GM21737 (cell line): Measurements from ENCODE around the gene NR3C2.
"Not testable (repeated sequence)": the region's sequence is repeated elsewhere in the genome, so short reads cannot be mapped to it uniquely, and the experiment has no call there.

Experiments
- ATAC-seq: cut with Tn5 transposase; IDR thresholded peaks from one replicate; pipeline ENCODE4 v1.9.1; 2021; ENCODE audit warnings: mild to moderate bottlenecking, moderate library complexity; ENCODE audit not compliant: unreplicated experiment

NR3C2 gene

DNA sequence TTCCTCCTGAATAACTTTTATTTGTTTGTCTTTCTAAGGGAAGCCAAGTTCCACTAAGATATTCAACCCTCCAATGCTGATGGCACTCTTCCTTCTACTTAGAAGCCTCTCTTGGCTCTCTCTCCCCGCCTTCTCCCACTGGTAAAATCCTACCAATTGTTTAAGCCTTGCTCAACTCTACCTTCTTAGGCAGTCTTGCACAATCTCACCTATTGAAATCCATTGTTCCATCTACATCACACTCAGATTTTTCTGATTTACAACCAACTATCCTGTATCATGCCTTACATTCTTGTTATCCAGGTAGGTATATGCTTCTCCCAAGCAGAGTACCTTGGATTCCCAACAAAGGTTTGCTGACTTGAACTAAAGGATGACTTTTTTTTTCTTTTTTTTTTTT, 69.1 kb downstream of the NR3C2 start:
- ATAC-seq = no peak

DNA sequence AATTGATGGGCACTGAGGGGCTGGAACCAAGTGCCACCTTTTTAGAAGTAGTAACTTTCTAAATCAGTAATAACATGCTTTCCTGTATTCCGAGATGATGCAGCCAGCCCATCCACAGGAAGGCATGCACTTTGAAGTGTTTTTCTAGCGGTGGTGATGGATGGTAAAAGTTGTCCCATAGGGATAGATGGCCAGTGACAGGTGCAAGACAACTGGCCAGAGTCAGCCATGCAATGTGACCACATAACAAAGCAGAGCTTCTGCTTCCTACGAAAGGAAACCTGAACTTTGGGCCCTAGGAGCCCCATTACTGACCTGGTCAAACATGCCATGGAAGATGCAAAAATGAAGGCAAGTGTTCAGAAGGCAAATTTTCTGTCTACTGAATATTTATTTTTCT, 72.3 kb downstream of the NR3C2 start:
- ATAC-seq = no peak

DNA sequence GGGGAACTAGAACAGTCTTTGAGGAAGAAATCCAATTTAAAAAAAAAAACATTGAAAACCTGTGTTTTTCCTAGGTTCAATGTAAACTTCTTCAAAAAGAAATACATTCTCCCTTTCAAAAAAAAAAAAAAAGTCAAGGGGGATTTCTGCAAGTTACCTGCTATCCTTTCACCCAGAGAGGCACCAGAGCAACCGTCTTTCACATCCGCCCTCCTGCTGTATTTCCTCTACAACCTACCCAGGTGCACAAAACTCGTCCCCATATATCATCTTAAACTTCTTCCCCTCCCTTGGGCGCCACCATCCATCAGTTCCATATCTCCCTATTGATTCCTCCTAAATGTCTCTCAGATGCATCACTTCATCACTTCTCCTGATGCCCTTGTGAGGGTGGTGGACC, 74.5 kb downstream of the NR3C2 start:
- no peak for ATAC-seq

DNA sequence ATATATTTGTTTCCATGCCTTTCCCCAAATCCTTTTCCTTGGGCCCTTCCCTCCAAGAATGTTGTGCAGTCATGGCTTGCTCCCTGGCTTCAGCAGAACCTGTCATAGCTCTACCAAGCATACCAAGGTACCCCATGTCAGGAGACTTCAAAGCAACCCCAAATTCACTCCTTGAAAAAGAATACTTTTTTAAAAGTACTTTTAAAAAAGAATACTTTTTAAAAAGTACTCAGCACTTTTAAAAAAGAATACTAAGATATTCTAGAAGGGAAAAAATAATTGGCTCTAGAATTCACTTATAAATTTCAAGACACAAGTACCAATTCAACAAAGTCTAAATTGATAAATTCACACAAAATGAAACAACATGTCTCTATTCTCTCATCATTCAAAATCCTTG, 76.0 kb downstream of the NR3C2 start:
- no peak for ATAC-seq

DNA sequence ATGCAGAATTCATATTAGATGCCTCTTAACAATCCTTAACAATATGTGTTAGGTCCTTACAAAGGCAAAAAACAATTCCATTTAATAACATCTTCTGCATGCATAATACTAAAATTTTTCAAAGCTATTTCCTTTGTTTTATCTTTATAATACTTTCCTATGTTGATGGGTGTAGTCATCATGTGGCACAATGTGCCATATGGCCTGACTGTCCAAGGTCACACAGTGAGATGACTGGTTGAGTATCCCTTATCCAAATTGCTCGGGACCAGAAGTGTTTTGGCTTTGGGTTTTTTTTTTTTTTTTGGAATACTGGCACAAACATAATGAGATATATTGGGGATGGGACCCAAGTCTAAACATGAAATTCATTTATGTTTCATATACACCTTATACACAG, 77.7 kb downstream of the NR3C2 start:
- ATAC-seq = no peak

DNA sequence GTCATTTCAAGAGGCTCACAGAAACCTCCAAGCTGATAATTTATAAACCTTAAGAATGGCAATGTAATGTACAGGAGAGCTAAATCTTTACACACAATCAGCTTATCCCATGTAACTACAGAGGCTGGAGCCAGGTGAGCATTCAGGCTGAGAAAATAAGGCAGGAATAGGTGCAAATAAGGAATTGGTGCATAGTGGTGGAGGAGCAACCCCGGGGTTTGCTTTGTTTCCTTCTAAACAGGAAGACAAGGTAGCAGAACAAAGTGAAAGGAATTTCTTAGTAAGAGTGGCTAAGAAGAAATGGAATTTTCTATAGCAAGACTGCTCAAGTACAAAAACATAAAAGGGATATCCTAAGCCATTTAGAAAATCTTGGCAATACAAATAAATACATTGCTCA, 82.4 kb downstream of the NR3C2 start:
- no peak for ATAC-seq

DNA sequence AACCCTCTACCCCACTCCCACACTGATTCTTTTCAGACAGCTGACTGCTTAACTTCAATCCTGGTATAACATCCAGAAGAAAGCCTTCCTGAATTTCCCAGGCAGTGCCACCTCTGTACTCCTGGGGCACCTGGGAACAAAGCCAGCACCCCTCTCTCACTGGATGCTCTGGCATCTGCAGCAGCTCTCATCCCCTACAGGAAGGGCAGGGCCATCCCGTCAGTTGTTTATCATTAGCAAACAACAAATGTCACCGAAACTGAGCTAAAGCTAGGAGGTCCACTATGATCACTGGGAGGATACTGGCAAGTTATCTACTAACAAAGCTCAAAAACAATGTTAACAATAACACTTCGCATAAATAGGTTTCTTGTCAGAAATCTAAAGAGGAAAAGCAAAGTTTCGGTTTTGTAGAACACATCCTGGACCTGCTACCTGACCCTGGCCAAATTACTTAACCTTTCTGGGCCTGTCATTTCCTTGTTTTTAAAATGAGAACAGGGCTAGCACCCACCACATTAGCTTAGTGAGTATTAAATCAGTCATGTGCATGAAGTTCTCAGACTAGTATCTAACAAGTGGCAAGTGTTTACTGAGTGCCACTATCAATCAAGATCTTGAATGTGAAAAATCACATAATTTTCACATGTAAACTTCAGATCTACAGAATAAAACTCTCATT, 86.6 kb downstream of the NR3C2 start:
- ATAC-seq = no peak

DNA sequence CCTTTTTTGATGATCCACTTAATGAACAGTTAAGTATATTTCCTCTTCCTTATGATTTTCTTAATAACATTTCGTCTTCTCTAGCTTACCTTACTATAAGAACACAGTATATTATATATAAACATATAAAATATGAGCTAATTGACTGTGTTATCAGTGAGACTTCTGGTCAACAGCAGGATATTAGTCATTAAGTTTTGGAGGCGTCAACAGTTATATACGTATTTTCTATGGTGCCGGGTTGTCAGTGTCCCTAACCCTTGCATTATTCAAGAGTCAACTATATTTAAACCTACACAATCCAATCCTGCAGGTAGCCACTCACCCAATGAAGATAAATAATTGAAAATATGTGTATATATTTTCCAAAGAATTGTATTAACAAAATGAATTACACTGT, 88.0 kb downstream of the NR3C2 start:
- ATAC-seq = no peak

DNA sequence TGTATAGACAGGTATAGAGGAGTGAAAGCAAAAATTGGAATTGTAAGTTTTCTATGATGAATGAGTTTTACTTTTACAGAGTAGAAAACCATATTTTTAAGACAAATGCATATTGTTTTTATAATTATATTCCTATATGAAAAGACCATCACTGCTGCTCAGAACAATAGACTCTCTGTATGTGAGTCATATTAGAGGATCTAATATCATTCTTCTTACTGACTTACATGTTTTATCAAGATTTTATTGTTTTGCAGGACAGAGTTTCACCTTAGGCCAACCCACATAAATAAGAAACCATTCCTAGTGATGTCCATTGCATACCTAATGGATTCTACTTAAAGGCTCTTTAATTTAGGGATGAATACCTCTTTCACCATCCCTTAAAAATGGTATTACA, 88.6 kb downstream of the NR3C2 start:
- no peak for ATAC-seq

DNA sequence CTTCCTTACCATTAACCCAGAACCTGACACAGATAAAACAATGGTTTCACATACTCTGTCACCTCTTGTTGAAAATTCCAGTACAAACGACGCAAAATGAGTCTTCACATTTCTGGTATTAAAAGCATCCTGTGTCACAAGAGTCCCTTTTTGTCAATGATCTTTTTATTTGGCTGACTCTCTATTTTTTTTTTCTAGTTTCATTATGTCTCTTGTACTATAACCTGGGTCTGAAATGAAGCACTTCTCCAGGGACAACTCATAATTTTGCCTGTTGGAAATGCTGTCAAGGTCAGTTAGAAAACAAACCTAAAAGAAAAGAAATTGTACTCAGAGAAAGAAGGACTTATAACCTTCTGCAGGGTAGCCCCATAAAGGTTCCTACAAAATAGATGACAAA, 93.1 kb downstream of the NR3C2 start:
- ATAC-seq = no peak

DNA sequence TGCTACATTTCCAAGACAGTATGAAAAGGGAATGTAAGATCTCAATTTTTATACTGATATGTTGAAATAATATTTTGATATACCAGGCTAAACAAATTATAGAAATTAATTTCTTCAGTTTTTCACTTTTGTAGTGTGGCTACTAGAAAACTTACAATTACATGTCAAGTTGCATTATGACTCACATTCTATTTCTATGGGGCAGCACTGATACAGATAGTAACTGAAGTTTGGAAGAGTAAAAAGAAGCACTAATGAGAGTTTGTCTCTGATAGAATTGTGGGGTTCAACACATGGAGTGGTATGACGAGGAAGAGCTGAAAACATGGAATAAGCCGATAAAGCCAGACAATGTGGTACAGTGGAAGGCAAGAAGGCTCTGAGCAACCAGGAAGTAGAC, 95.6 kb downstream of the NR3C2 start:
- no peak for ATAC-seq

DNA sequence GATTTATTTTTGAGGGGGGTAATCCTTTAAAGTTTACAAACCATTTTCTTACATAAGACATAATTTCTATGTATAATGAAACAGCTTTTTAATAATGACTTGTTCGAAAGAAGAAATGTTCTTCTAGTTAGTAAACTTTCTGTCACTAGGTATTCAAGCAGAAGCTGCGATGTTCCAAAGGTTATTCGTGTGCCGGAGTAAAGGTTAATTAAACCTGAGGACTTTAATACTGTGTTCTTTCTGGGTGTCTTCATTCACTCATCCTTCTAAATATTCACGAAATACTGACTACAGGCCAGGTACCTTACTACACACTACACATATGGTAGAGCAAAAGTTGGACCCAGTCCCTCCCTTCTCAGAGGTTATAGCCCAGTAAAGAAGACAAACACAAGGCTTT, 96.7 kb downstream of the NR3C2 start:
- ATAC-seq = no peak

DNA sequence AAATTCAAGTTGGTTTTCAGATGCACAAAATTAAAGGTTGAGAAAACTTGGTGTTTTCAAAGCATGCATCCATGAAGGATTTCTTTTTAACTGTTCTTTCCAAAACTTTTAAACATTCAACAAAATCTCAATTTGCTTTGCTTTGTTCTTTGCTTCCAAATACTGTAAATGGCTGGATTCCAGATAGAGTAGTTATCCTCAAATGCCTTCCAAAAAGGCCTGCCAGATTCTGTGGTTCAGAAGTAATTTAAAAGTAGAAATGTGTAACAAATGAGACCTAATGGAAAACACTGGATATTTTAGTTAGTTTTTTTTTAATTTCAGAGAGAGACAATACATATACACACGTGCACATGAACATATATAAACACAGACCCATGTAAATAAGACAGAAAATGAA, 97.3 kb downstream of the NR3C2 start:
- no peak for ATAC-seq

DNA sequence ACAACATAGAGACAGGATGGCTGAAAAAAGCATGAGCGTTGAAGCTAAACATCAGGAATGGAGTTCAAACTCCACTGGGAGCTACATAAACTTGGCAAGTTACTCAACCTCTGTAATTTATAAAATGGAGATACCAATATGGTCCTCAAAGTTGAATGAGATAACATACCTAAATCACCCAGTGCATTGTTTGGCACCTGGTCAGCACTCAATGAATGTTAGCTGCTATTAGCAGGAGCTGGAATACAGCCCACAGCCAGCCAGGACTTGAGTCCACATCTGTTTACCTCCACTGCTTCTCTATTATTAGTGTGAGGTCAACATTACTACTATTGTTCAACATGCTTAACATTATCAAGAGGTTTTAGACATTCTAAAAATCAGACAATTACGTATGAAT, 97.9 kb downstream of the NR3C2 start:
- ATAC-seq = no peak

DNA sequence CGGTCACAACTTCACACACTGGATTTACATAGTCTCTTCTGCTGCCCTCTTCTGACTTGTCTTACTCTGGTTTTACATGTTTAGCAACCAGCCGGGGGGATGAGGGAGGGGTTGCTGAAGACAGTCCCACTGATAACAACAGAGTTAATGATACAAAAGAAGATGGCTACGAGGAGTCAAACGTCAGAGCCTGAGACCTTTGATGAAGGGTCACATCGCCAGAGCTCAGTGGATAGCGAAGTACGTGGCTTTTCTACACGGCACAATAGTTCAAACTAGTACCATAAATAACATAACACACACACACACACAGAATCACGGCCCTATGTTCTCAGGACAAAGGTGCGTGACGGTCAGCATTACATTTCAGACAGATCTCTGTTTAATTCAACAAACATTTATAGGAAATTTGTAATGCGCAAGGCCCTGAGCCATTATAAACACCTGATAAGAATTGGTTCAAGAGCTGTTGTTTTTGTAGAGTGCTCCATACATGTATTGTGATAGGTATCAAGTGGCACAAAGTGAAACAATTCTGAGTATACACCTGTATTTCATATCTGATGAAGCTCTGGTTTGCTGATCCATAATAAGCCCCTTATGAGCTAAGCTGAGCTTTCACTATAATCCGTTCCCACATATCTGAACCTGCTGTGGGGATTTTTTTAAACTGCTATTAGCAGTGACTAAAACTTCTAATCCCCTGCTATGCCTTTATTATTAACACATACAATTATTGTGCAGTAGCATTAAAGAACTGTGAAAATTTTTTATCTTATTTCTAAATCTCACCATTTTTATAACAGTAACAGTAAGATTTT, 100.0 kb downstream of the NR3C2 start:
- ATAC-seq = no peak

DNA sequence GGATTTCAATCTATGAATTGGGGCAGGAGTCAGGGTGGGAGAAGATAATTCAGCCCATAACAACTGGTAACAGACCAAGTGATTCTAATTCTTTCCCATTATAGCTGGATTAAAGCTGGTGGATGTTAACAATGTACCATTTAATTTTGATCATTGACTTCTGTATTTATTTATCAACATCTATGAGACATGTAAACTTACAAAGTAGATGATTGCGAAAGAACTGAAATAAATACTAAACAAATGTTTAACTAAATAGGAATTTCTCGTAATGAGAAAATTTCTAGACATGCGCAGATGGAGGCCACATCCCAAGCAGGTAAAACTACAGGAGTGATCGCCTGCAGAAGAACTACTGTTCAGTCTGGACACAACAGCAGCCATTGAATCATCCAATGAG, 107.1 kb downstream of the NR3C2 start:
- ATAC-seq = no peak

DNA sequence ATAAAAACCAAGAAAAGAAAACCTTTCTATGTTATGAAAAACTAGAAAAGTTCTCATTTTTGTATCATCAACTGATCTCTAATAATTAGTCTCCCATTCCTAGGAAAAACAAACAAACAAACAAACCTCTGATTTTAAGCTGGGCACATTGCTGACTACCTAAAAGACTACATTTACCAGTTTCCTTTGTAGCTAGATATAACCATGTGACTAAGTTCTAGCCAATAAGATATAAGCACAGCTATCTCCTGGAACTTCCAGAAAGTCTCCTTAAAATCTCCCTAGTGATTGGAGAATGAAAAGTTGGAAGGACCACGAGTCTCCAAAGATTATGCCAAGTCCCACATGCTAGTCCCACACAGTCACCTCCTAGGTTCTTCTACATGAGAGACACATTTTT, 108.9 kb downstream of the NR3C2 start:
- no peak for ATAC-seq

DNA sequence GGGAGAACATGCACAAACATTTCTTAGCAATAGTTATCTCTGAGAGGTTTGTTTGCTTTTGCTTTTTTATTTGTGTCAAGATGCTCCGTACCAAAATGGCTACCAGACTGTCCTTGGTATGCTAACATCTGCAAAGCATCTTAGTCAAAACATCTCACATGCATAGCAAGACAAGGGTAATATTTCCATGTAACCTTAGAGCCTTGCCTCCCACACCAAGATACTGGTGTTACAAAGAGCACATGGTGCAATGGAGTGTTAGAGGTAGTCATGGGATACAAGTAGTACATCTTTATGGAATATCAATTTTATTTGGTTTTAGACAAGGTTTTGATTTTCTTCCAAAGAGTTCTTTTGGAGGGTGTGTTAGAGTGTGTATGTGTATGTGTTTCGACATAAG, 109.7 kb downstream of the NR3C2 start:
- no peak for ATAC-seq

DNA sequence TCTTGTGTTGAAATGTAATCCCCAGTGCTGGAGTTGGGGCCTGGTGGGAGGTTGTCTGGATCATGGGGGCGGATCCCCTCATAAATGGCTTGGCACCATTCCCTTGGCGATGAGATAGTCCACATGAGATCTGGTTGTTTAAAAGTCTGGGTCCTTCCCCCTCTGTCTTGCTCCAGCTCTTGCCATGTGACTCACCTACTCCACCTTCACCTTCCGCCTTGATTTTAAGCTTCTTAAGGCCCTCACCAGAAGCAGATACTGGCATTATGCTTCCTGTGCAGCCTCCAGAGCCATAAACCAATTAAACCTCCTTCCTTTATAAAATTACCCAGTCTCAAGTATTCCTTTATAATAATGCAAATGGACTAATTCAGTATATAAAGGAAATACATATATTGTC, 111.5 kb downstream of the NR3C2 start:
- ATAC-seq = no peak

DNA sequence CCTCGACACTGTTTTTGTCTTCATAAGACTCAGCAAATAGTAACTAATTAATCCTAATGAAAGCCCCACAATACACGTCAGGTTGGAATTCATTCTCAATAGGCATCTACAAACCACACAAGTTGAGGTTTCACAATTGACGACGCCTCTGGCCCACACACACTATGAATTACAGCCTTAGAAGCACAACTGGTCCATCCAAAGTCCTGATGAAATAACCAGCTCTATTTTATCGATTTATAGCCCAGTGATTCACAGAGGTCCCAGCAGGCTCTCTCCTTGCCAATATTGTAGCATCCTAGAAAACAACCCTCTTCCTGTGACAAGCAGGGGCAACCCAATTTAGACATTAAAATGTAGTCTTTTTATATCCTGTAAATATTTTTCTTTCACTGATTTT, 112.1 kb downstream of the NR3C2 start:
- no peak for ATAC-seq

DNA sequence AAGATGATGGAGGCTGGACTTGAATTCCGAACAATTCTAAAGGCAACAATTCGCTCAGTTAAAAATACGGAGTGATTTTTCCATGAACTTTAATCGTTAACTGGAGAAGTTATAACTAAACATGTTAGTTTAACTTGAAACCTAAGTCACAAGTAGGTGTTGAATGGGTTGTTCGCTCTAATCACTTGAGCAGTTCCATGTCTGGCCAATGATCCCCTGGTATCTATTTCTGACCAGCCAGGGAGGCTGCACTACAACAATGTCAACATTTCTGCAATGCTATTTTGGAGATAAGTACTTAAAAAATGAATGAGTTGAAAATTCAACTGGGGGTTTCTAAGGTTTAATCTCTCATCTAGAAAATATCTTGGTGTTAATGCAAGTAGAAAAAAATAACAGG, 112.5 kb downstream of the NR3C2 start:
- no peak for ATAC-seq

DNA sequence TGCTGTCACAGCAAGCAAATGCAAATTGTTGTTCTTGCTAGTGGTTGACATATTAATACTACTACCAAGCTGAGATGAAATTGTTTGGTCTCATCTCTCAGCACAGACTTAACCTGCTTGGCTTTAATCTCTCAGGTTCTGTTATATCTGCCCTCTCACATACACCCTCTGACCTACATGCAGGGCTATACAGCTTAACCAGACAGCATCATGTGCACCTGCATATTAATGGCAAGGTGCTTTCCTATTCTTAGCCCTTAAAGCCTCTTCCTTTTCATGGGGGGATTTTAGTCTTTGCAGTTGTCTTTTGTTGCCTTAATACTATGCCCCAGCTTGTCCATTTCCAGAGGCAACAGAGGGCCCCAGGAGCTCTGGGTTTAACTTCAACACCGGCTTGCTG, 114.5 kb downstream of the NR3C2 start:
- no peak for ATAC-seq

DNA sequence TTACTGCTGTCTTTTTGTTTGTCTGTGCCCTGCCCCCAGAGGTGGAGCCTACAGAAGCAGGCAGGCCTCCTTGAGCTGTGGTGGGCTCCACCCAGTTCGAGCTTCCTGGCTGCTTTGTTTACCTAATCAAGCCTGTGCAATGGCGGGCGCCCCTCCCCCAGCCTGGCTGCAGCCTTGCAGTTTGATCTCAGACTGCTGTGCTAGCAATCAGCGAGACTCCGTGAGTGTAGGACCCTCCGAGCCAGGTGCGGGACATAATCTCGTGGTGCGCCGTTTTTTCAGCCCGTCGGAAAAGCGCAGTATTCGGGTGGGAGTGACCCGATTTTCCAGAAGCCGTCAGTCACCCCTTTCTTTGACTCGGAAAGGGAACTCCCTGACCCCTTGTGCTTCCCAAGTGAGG, 118.9 kb downstream of the NR3C2 start:
- ATAC-seq = not testable (repeated sequence)
